GM12891 (cell line): ENCODE data around the gene ARSJ.

Experiments used
- PAX5 ChIP-seq: IDR thresholded peaks from 2 replicates; pipeline ENCODE4 v1.6.1; 2011; ENCODE audit warnings: low read length, moderate library complexity, mild to moderate bottlenecking; ENCODE audit not compliant: insufficient read depth, severe bottlenecking
- POLR2A ChIP-seq: IDR thresholded peaks from 2 replicates; pipeline ENCODE4 v1.6.1; 2011; ENCODE audit warnings: low read depth, low read length, control low read depth
- POLR2AphosphoS5 ChIP-seq: IDR thresholded peaks from 2 replicates; pipeline ENCODE4 v1.6.1; 2011; ENCODE audit warnings: low read depth, low read length, control low read depth
- TAF1 ChIP-seq: IDR thresholded peaks from 2 replicates; pipeline ENCODE4 v1.6.1; 2011; ENCODE audit warnings: low read depth, low read length, control low read depth

DNA sequence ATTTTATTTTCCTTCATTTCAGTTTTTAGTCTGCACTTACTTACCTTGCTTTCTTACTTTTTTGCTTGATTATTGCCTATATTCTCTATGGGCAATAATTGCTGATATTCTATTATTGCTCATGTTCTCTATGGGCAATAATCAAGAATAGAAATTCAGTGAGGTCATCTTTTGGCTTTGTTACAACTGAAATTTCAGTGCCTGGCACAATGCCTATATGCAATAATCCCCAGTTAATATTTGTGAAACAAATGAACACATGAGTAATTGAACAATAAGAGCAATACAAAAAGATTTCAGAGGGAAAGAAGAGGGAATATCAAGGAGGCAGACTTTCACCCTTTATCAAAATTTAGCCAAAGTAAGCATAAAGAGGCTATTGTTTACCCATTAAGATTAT is 48.6 kb upstream of the ARSJ start:
- TF ChIP-seq TAF1 (no peak), POLR2A (no peak), PAX5 (no peak), POLR2AphosphoS5 (no peak)
